Urothelium cell line (cell line): ENCODE measurements around the gene NUP214.

Experiments
- DNase-seq: peaks from one replicate; pipeline ENCODE4 v3.0.0; 2011; ENCODE audit warnings: low spot score, mixed read lengths
- FAIRE-seq: peaks from 2 replicates; lab custom pipeline; 2011; peaks lifted over from hg19 to GRCh38; lab: Jason Lieb, UNC

The NUP214 gene

GRCh38 chr9:131125288-131126058 lies at the start of gene NUP214:
Gene NUP214, plus strand, starts transcription at chr9:131125586. Its CDS starts 119 bp downstream, at chr9:131125705.
- DNase-seq (peak; percentile 99), FAIRE-seq (peak; percentile 85)

- FAIRE-seq, result no peak
- DNase-seq, result no peak
Observed at GRCh38 chr9:131076347-131077195, 48.8 kb upstream of the NUP214 start.

GRCh38 chr9:131078427-131079366 lies 46.7 kb upstream of the NUP214 start:
- FAIRE-seq, result no peak
- DNase-seq, result no peak

GRCh38 chr9:131080589-131080988 lies 44.8 kb upstream of the NUP214 start:
- no peak for FAIRE-seq
- no peak for DNase-seq

GRCh38 chr9:131081868-131082267 lies 43.5 kb upstream of the NUP214 start:
- no peak for FAIRE-seq
- no peak for DNase-seq

GRCh38 chr9:131082774-131083512 lies 42.4 kb upstream of the NUP214 start:
- DNase-seq, result peak; percentile 19
- FAIRE-seq, result no peak

GRCh38 chr9:131084661-131085369 lies 40.6 kb upstream of the NUP214 start:
- FAIRE-seq (no peak), DNase-seq (no peak)

GRCh38 chr9:131085370-131086122 lies 39.8 kb upstream of the NUP214 start:
- FAIRE-seq, result no peak
- no peak for DNase-seq

GRCh38 chr9:131087354-131087893 lies 38.0 kb upstream of the NUP214 start:
- DNase-seq (no peak), FAIRE-seq (no peak)

GRCh38 chr9:131090025-131090787 lies 35.2 kb upstream of the NUP214 start:
- DNase-seq, result no peak
- FAIRE-seq, result no peak

- FAIRE-seq (no peak), DNase-seq (no peak)
Observed at GRCh38 chr9:131091352-131091992, 33.9 kb upstream of the NUP214 start.

- DNase-seq (no peak), FAIRE-seq (no peak)
Observed at GRCh38 chr9:131092030-131092429, 33.4 kb upstream of the NUP214 start.

- DNase-seq (no peak), FAIRE-seq (no peak)
Observed at GRCh38 chr9:131092548-131093440, 32.6 kb upstream of the NUP214 start.

GRCh38 chr9:131094015-131094414 lies 31.4 kb upstream of the NUP214 start:
- DNase-seq (no peak), FAIRE-seq (no peak)

GRCh38 chr9:131094622-131095021 lies 30.8 kb upstream of the NUP214 start:
- DNase-seq (peak; percentile 41), FAIRE-seq (no peak)

GRCh38 chr9:131095666-131096268 lies 29.6 kb upstream of the NUP214 start:
- DNase-seq (no peak), FAIRE-seq (no peak)
